ENCODE results near the gene CNPY4. TPM values are rescaled to one million over a fixed set of nuclear protein-coding genes. Genes with fewer than 3 reads are reported as not detected.

Gene CNPY4
- total RNA-seq, 1 experiment from 2014 or later, result 10.4 TPM

GRCh38 chr7:100166317-100166940 lies 47.0 kb downstream of the CNPY4 start:
- no peak overlapping the region for H3K56ac ChIP-seq (ENCODE audit: insufficient read length, low read depth, low read length)
- WGBS (ENCODE audit: extremely low coverage, insufficient read length, low lambda C conversion rate), result no CpG with 5 or more reads among the region's 16 CpGs
- H2BK120ac ChIP-seq (ENCODE audit: low read depth, low read length, poor library complexity, severe bottlenecking), result no peak overlapping the region
- H3K9me3 ChIP-seq (ENCODE audit: control insufficient read depth, low read depth, low read length), result no peaks in the 10 kb centered on the region
- peaks cover 3 to 11% (median 4%) of the 10 kb centered on the region in 3 experiments; a peak in 3 of 7 replicates for H3K36me3 Mint-ChIP-seq (ENCODE audit: insufficient read depth in 1 of 3, low read depth in 3 of 3)
- peaks cover 10% of the 10 kb centered on the region for H3K4me1 ChIP-seq (ENCODE audit: insufficient read depth, low read length)
- H3K79me1 ChIP-seq (ENCODE audit: insufficient read depth, low read depth, low read length, poor library complexity, severe bottlenecking), result no peaks in the 10 kb centered on the region
- H4K91ac ChIP-seq (ENCODE audit: insufficient read length, low read depth, low read length), result no peak overlapping the region
- no peak overlapping the region; the same call in 1 of the 2 replicates for H3K14ac ChIP-seq (ENCODE audit: insufficient read depth, low read length)
- no peak overlapping the region for H3K23ac ChIP-seq (ENCODE audit: insufficient read length, low read depth, low read length)
- no peak overlapping the region for H2AK5ac ChIP-seq (ENCODE audit: insufficient read length, low read length)
- no peak for DNase-seq
- no peaks in the 10 kb centered on the region for H4K20me1 ChIP-seq (ENCODE audit: control insufficient read depth, insufficient read depth, insufficient read length)
- H2BK12ac ChIP-seq (ENCODE audit: insufficient read length, low read depth, low read length), result no peak overlapping the region
- no peak overlapping the region for H4K8ac ChIP-seq (replicated peaks; ENCODE audit: insufficient read length, low read depth, low read length)
- no peak overlapping the region for H3K27ac ChIP-seq (ENCODE audit: insufficient read length, low read depth, low read length)
- no peaks in the 10 kb centered on the region for H3K79me2 ChIP-seq (ENCODE audit: insufficient read depth, low read length)
- peaks cover 30% of the 10 kb centered on the region for H3K27me3 Mint-ChIP-seq (ENCODE audit: low read depth)
- peak overlapping the region in 1 of 2 experiments; percentile 53; a peak in 1 of 5 replicates for H3K4me3 Mint-ChIP-seq
- H3K4me2 ChIP-seq (ENCODE audit: insufficient read depth, insufficient read length, low read length), result no peak overlapping the region
- H4K5ac ChIP-seq (ENCODE audit: insufficient read length, low read depth, low read length), result no peak overlapping the region
- no peak overlapping the region for H2BK20ac ChIP-seq (ENCODE audit: low read depth, low read length, poor library complexity, severe bottlenecking)
- H3K27ac Mint-ChIP-seq, result no peak overlapping the region; a peak in 1 of 7 replicates
- no peaks in the 10 kb centered on the region; the same call in 1 of the 2 replicates for H3K27me3 ChIP-seq (ENCODE audit: insufficient read depth, low read length)
- H3K9me3 Mint-ChIP-seq, result no peaks in the 10 kb centered on the region; a peak in 1 of 5 replicates
- H3T11ph ChIP-seq (ENCODE audit: low read length), result no peak overlapping the region
- no peak overlapping the region for H3K4ac ChIP-seq (ENCODE audit: low read depth, low read length)
- no peak overlapping the region for H3K18ac ChIP-seq (ENCODE audit: insufficient read length, low read depth, low read length)
- peaks cover 43 to 55% of the 10 kb centered on the region in 2 experiments for H3K4me1 Mint-ChIP-seq
- TF ChIP-seq, protein P1, sequence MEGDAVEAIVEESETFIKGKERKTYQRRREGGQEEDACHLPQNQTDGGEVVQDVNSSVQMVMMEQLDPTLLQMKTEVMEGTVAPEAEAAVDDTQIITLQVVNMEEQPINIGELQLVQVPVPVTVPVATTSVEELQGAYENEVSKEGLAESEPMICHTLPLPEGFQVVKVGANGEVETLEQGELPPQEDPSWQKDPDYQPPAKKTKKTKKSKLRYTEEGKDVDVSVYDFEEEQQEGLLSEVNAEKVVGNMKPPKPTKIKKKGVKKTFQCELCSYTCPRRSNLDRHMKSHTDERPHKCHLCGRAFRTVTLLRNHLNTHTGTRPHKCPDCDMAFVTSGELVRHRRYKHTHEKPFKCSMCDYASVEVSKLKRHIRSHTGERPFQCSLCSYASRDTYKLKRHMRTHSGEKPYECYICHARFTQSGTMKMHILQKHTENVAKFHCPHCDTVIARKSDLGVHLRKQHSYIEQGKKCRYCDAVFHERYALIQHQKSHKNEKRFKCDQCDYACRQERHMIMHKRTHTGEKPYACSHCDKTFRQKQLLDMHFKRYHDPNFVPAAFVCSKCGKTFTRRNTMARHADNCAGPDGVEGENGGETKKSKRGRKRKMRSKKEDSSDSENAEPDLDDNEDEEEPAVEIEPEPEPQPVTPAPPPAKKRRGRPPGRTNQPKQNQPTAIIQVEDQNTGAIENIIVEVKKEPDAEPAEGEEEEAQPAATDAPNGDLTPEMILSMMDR (conservative IDR thresholded peaks at IDR 0.05), result no peak
- H2BK15ac ChIP-seq (ENCODE audit: low read depth, low read length), result no peak overlapping the region
- H3K23me2 ChIP-seq (ENCODE audit: insufficient read length, low read depth, low read length, poor library complexity, severe bottlenecking), result peaks cover 11% of the 10 kb centered on the region
- no peak overlapping the region for H2BK5ac ChIP-seq (ENCODE audit: insufficient read length, low read length)
- no peak overlapping the region for H3K9ac ChIP-seq (ENCODE audit: extremely low read depth, insufficient read length, low read length)
- H2AFZ ChIP-seq (ENCODE audit: low read length), result no peak overlapping the region

Measured in H9 (cell line).